ENCODE measurements around the gene SSTR5. TPM values are rescaled to one million over a fixed set of nuclear protein-coding genes. Genes with fewer than 3 reads are reported as not detected.

Gene SSTR5
- polyA plus RNA-seq, 2 of the 4 experiments (the other 2 are of a cell fraction) = 0.06 to 0.08 TPM

DNA sequence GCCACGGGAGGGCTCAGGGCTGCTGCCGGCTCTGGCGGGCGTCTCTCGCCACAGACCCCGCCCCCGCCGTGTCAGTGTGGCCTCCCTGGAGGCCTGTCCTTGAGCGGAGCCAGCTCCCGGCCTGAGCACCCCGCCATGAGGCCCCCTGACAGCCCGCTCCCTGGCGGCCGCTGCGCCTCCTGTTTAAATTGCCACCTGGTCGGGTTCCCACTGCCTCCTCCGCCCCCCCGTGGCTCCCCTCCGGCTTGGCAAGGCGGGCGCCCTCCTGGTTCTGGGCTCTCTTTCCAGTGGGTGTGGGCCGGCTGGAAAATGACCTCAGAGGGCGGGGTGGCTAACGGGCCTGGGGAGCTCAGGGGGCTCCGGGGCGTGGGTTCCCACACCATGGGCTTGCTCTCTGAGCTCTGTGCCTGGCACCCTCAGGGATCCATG is 42.1 kb upstream of the SSTR5 start:
- Histone ChIP-seq H3K4me3 (no peak overlapping the region), H3K27ac (no peak overlapping the region), H3K4me1 (no peaks in the 10 kb centered on the region), H3K9me3 (no peaks in the 10 kb centered on the region), H3K4me2 (no peak overlapping the region)
- CTCF ChIA-PET = interaction anchor here (0.6 to 1.4 kb wide), 2 partner anchors 10 to 24 kb away, joined by 3 to 6 read pairs; no protein-coding TSS in a partner anchor
- DNase-seq (ENCODE audit: low read depth in 1 of 2, low spot score in 1 of 2) (no peak), ATAC-seq (no peak), FAIRE-seq (no peak)
- POLR2A ChIA-PET = no interaction called here
- TF ChIP-seq CBX8 (IDR thresholded peaks at IDR 0.05) (no peak), MYC (IDR thresholded peaks at IDR 0.05; ENCODE audit: borderline replicate concordance, low read length) (no peak), HMGXB4 (CRISPR knock-in tag; IDR thresholded peaks at IDR 0.05; ENCODE audit: borderline replicate concordance) (no peak), RNF2 (IDR thresholded peaks at IDR 0.05; ENCODE audit: borderline replicate concordance, low read depth) (no peak), SREBF2 (IDR thresholded peaks at IDR 0.05) (no peak), ZNF302 (CRISPR knock-in tag; IDR thresholded peaks at IDR 0.05) (no peak), HOXB5 (CRISPR knock-in tag; IDR thresholded peaks at IDR 0.05) (no peak)
- 56% methylated on average over 8 of the region's 26 CpGs for WGBS (ENCODE audit: missing lambda C conversion rate)

GRCh38 chr16:1031666-1032065 is 40.9 kb upstream of the SSTR5 start:
- no peak for ATAC-seq
- no peak for FAIRE-seq
- H3K4me2 ChIP-seq = no peak overlapping the region
- WGBS (ENCODE audit: missing lambda C conversion rate) = 71% methylated on average over 12 of the region's 17 CpGs
- no peak overlapping the region for H3K27ac ChIP-seq
- CTCF ChIA-PET = no interaction called here
- no peak overlapping the region for H3K4me3 ChIP-seq
- POLR2A ChIA-PET = no interaction called here
- peaks cover 3% of the 10 kb centered on the region; the same call in 2 of the 3 replicates for H3K4me1 ChIP-seq
- H3K9me3 ChIP-seq = no peaks in the 10 kb centered on the region
- DNase-seq (ENCODE audit: low read depth in 1 of 2, low spot score in 1 of 2) = no peak
- TF ChIP-seq MAZ (IDR thresholded peaks at IDR 0.05; ENCODE audit: borderline replicate concordance, low read depth, low read length) = no peak

DNA sequence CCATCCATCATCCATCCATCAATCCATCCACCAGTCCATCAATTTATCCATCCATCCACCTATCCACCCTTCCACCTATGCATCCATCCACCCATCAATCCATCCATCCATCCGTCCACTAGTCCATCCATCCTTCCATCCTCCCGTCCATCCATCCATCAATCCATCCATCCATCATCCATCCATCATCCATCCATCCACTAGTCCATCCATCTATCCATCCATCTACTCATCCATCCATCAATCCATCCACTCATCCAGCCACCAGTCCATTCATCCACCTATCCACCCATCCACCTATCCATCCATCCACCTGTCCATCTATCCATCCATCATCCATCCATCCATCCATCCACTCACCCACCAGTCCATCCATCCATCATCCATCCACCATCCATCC is 39.9 kb upstream of the SSTR5 start:
- no peak for TF ChIP-seq RFX5 (IDR thresholded peaks at IDR 0.05)
- TF ChIP-seq ZFP36 (IDR thresholded peaks at IDR 0.05; ENCODE audit: borderline replicate concordance, partially characterized antibody) = no peak
- TF ChIP-seq, protein P1, sequence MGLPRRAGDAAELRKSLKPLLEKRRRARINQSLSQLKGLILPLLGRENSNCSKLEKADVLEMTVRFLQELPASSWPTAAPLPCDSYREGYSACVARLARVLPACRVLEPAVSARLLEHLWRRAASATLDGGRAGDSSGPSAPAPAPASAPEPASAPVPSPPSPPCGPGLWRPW (IDR thresholded peaks at IDR 0.05) = no peak
- TF ChIP-seq, protein P2, sequence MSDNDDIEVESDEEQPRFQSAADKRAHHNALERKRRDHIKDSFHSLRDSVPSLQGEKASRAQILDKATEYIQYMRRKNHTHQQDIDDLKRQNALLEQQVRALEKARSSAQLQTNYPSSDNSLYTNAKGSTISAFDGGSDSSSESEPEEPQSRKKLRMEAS (IDR thresholded peaks at IDR 0.05) = no peak
- TF ChIP-seq ZC3H11A (IDR thresholded peaks at IDR 0.05) = no peak
- no peak for TF ChIP-seq TFCP2L1 (CRISPR knock-in tag; IDR thresholded peaks at IDR 0.05)
- no peak for TF ChIP-seq CBX2 (IDR thresholded peaks at IDR 0.05; ENCODE audit: borderline replicate concordance, low read depth)
- TF ChIP-seq HMGXB4 (CRISPR knock-in tag; IDR thresholded peaks at IDR 0.05; ENCODE audit: borderline replicate concordance) = no peak
- TF ChIP-seq POLR2A (IDR thresholded peaks at IDR 0.05; ENCODE audit: low read length) = no peak
- no peak for TF ChIP-seq RARB (CRISPR knock-in tag; IDR thresholded peaks at IDR 0.05)
- TF ChIP-seq, protein P3, sequence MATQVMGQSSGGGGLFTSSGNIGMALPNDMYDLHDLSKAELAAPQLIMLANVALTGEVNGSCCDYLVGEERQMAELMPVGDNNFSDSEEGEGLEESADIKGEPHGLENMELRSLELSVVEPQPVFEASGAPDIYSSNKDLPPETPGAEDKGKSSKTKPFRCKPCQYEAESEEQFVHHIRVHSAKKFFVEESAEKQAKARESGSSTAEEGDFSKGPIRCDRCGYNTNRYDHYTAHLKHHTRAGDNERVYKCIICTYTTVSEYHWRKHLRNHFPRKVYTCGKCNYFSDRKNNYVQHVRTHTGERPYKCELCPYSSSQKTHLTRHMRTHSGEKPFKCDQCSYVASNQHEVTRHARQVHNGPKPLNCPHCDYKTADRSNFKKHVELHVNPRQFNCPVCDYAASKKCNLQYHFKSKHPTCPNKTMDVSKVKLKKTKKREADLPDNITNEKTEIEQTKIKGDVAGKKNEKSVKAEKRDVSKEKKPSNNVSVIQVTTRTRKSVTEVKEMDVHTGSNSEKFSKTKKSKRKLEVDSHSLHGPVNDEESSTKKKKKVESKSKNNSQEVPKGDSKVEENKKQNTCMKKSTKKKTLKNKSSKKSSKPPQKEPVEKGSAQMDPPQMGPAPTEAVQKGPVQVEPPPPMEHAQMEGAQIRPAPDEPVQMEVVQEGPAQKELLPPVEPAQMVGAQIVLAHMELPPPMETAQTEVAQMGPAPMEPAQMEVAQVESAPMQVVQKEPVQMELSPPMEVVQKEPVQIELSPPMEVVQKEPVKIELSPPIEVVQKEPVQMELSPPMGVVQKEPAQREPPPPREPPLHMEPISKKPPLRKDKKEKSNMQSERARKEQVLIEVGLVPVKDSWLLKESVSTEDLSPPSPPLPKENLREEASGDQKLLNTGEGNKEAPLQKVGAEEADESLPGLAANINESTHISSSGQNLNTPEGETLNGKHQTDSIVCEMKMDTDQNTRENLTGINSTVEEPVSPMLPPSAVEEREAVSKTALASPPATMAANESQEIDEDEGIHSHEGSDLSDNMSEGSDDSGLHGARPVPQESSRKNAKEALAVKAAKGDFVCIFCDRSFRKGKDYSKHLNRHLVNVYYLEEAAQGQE (IDR thresholded peaks at IDR 0.05) = no peak
- TF ChIP-seq EP300 (IDR thresholded peaks at IDR 0.05) = no peak
- TF ChIP-seq CTCF (IDR thresholded peaks at IDR 0.05) = no peak
- no peak for ATAC-seq
- H3K9me3 ChIP-seq = no peaks in the 10 kb centered on the region
- H3K4me1 ChIP-seq = peaks cover 10% of the 10 kb centered on the region
- no peak for DNase-seq (ENCODE audit: low read depth in 1 of 2, low spot score in 1 of 2)
- ChIA-PET CTCF (no interaction called here), POLR2A (no interaction called here)
- H3K27ac ChIP-seq = no peak overlapping the region
- no peak for FAIRE-seq
- no peak overlapping the region for H3K4me3 ChIP-seq
- no peak overlapping the region for H3K4me2 ChIP-seq
- WGBS (ENCODE audit: missing lambda C conversion rate) = 50% methylated on average over 2 of the region's 2 CpGs
